SK-N-SH treated with all-trans-retinoic acid at 6 μM for 48 hours (cell line): ENCODE data around the gene SERPINE1.

Experiments
- BACH2 ChIP-seq: fragments of 250-450 bp; sonication (Bioruptor Pico); IDR thresholded peaks from 2 replicates; pipeline ENCODE4 v1.9.0; 2021; ENCODE audit warnings: mild to moderate bottlenecking, borderline replicate concordance
- CSDC2 ChIP-seq: fragments of 250-450 bp; sonication (Bioruptor Pico); IDR thresholded peaks from 2 replicates; pipeline ENCODE4 v1.5.0; 2020; ENCODE audit warnings: mild to moderate bottlenecking, moderate library complexity
- CSRNP3 ChIP-seq: fragments of 250-450 bp; sonication (Bioruptor Pico); IDR thresholded peaks from 2 replicates; pipeline ENCODE4 v1.5.1; 2021; ENCODE audit warnings: mild to moderate bottlenecking, moderate library complexity
- GLIS3 ChIP-seq: fragments of 250-450 bp; sonication (Bioruptor Pico); IDR thresholded peaks from 2 replicates; pipeline ENCODE4 v1.5.0; 2020; ENCODE audit warnings: mild to moderate bottlenecking, moderate library complexity
- ISL1 ChIP-seq: fragments of 250-450 bp; sonication (Bioruptor Pico); IDR thresholded peaks from 2 replicates; pipeline ENCODE4 v2.1.2; 2022; ENCODE audit warnings: mild to moderate bottlenecking, moderate library complexity
- PATZ1 ChIP-seq: fragments of 250-450 bp; sonication (Bioruptor Pico); IDR thresholded peaks from 2 replicates; pipeline ENCODE4 v1.8.0; 2020; ENCODE audit warnings: mild to moderate bottlenecking, moderate library complexity, borderline replicate concordance
- RARB ChIP-seq: fragments of 250-450 bp; sonication (Bioruptor Pico); IDR thresholded peaks from 2 replicates; pipeline ENCODE4 v1.8.0; 2021; ENCODE audit warnings: mild to moderate bottlenecking, moderate library complexity
- SNAI2 ChIP-seq: fragments of 250-450 bp; sonication (Bioruptor Pico); IDR thresholded peaks from 2 replicates; pipeline ENCODE4 v1.5.0; 2020; ENCODE audit warnings: mild to moderate bottlenecking, moderate library complexity
- TSHZ2 ChIP-seq: fragments of 250-450 bp; sonication (Bioruptor Pico); IDR thresholded peaks from 2 replicates; pipeline ENCODE4 v1.5.0; 2020; ENCODE audit warnings: mild to moderate bottlenecking, moderate library complexity
- ZC3H10 ChIP-seq: fragments of 250-450 bp; sonication (Bioruptor Pico); IDR thresholded peaks from 2 replicates; pipeline ENCODE4 v1.5.1; 2021; ENCODE audit warnings: mild to moderate bottlenecking, moderate library complexity
- ZFP3 ChIP-seq: fragments of 250-450 bp; sonication (Bioruptor Pico); IDR thresholded peaks from 2 replicates; pipeline ENCODE4 v1.5.0; 2020; ENCODE audit warnings: mild to moderate bottlenecking, moderate library complexity
- ZFP30 ChIP-seq: fragments of 450-650 bp; formaldehyde crosslinking; IDR thresholded peaks from 2 replicates; pipeline ENCODE4 v1.5.0; 2022; ENCODE audit warnings: mild to moderate bottlenecking, moderate library complexity
- ZNF565 ChIP-seq: fragments of 450-650 bp; formaldehyde crosslinking; conservative IDR thresholded peaks from 2 replicates; pipeline ENCODE4 v1.5.0; 2020; ENCODE audit warnings: low read depth, mild to moderate bottlenecking, moderate library complexity
- ZNF70 ChIP-seq: fragments of 450-650 bp; formaldehyde crosslinking; IDR thresholded peaks from 2 replicates; pipeline ENCODE4 v1.5.0; 2020; ENCODE audit warnings: mild to moderate bottlenecking, moderate library complexity

- TF ChIP-seq BACH2 (CRISPR knock-in tag) (no peak), ZNF70 (CRISPR knock-in tag) (no peak), ZC3H10 (CRISPR knock-in tag) (no peak), TSHZ2 (CRISPR knock-in tag) (no peak), ZFP30 (no peak), ISL1 (CRISPR knock-in tag) (no peak), CSRNP3 (CRISPR knock-in tag) (no peak), ZFP3 (CRISPR knock-in tag) (no peak), SNAI2 (CRISPR knock-in tag) (no peak), GLIS3 (no peak), RARB (CRISPR knock-in tag) (no peak), CSDC2 (CRISPR knock-in tag) (no peak), ZNF565 (CRISPR knock-in tag) (no peak), PATZ1 (CRISPR knock-in tag) (no peak)
These were observed 24.9 kb upstream of the SERPINE1 start for GRCh38 chr7:101102026-101102425.
